ENCODE measurements around the gene PRPF8. TPM values are rescaled to one million over a fixed set of nuclear protein-coding genes. Genes with fewer than 3 reads are reported as not detected.
"Not testable (repeated sequence)": the region's sequence is repeated elsewhere in the genome, so short reads cannot be mapped to it uniquely, and the experiment has no call there.

PRPF8 gene
- total RNA-seq, 2 experiments from 2014 or later: 420 to 428 TPM

- CTCF ChIA-PET: interaction anchor here (1.5 kb wide), 1 partner anchor 54 kb away, joined by 3 read pairs; no protein-coding TSS in a partner anchor
- POLR2A ChIA-PET: interaction anchor here (0.7 kb wide), 1 partner anchor 155 kb away, joined by 3 read pairs; no protein-coding TSS in a partner anchor
These were observed 33.9 kb upstream of the PRPF8 start for GRCh38 chr17:1718362-1719165.

- CTCF ChIA-PET: interaction anchor here (0.8 to 1.5 kb wide), 9 partner anchors 10 to 528 kb away, joined by 3 to 8 read pairs (median 3); no protein-coding TSS in a partner anchor
- POLR2A ChIA-PET: interaction anchor here (0.6 to 1.4 kb wide), 5 partner anchors 8 to 682 kb away, joined by 3 to 7 read pairs (median 4); partner anchors contain the start of genes RILP and WDR81
These were observed 32.4 kb upstream of the PRPF8 start for GRCh38 chr17:1716912-1717695.

- ChIA-PET POLR2A (interaction anchor here (0.6 to 1.4 kb wide), 6 partner anchors 9 to 683 kb away, joined by 3 to 7 read pairs (median 4); partner anchors contain the start of genes RILP and WDR81), CTCF (interaction anchor here (0.8 to 1.5 kb wide), 10 partner anchors 10 to 529 kb away, joined by 3 to 8 read pairs (median 3); no protein-coding TSS in a partner anchor)
These were observed 31.6 kb upstream of the PRPF8 start for GRCh38 chr17:1716076-1716911.

GRCh38 chr17:1715803-1716075 is 31.1 kb upstream of the PRPF8 start:
- POLR2A ChIA-PET: interaction anchor here (1.0 kb wide), 1 partner anchor 338 kb away, joined by 5 read pairs; no protein-coding TSS in a partner anchor
- CTCF ChIA-PET: interaction anchor here (1.0 to 1.2 kb wide), 2 partner anchors 15 to 517 kb away, joined by 3 read pairs; no protein-coding TSS in a partner anchor

GRCh38 chr17:1714980-1715802 is 30.5 kb upstream of the PRPF8 start:
- ChIA-PET POLR2A (interaction anchor here (1.0 kb wide), 1 partner anchor 338 kb away, joined by 5 read pairs; no protein-coding TSS in a partner anchor), CTCF (interaction anchor here (1.0 kb wide), 1 partner anchor 517 kb away, joined by 3 read pairs; no protein-coding TSS in a partner anchor)

- CTCF ChIA-PET: no interaction called here
- POLR2A ChIA-PET: interaction anchor here (0.6 kb wide), 1 partner anchor 147 kb away, joined by 8 read pairs; no protein-coding TSS in a partner anchor
These were observed 29.8 kb upstream of the PRPF8 start for GRCh38 chr17:1714427-1714979.

GRCh38 chr17:1713878-1714426 is 29.3 kb upstream of the PRPF8 start:
- ChIA-PET POLR2A (interaction anchor here (0.6 kb wide), 1 partner anchor 146 kb away, joined by 8 read pairs; no protein-coding TSS in a partner anchor), CTCF (interaction anchor here (0.7 to 1.3 kb wide), 2 partner anchors 44 to 62 kb away, joined by 3 to 4 read pairs; no protein-coding TSS in a partner anchor)

GRCh38 chr17:1713160-1713877 is 28.7 kb upstream of the PRPF8 start:
- CTCF ChIA-PET: interaction anchor here (0.7 to 1.3 kb wide), 2 partner anchors 44 to 61 kb away, joined by 3 to 4 read pairs; no protein-coding TSS in a partner anchor
- POLR2A ChIA-PET: interaction anchor here (0.6 kb wide), 1 partner anchor 9 kb away, joined by 6 read pairs; no protein-coding TSS in a partner anchor

- CTCF ChIA-PET: no interaction called here
- POLR2A ChIA-PET: no interaction called here
These were observed 27.6 kb upstream of the PRPF8 start for GRCh38 chr17:1712271-1712670.

GRCh38 chr17:1711804-1712203 is 27.1 kb upstream of the PRPF8 start:
- ChIA-PET POLR2A (no interaction called here), CTCF (no interaction called here)

GRCh38 chr17:1710807-1711553 is 26.3 kb upstream of the PRPF8 start:
- POLR2A ChIA-PET: no interaction called here
- CTCF ChIA-PET: no interaction called here

- ChIA-PET POLR2A (no interaction called here), CTCF (no interaction called here)
These were observed 25.5 kb upstream of the PRPF8 start, which contains the start of gene TLCD2 for GRCh38 chr17:1709971-1710806. Gene TLCD2, minus strand, starts transcription at chr17:1710377. Its CDS starts 135 bp downstream, at chr17:1710242.

- ChIA-PET CTCF (no interaction called here), POLR2A (no interaction called here)
These were observed 24.8 kb upstream of the PRPF8 start for GRCh38 chr17:1709403-1709951.

GRCh38 chr17:1708791-1709346 is 24.2 kb upstream of the PRPF8 start:
- POLR2A ChIA-PET: not testable (repeated sequence)

GRCh38 chr17:1707107-1707506 is 22.4 kb upstream of the PRPF8 start:
- POLR2A ChIA-PET: no interaction called here

More at GRCh38 chr17:1708791-1709346, 24.2 kb upstream of the PRPF8 start:
- CTCF ChIA-PET: not testable (repeated sequence)

More at GRCh38 chr17:1707107-1707506, 22.4 kb upstream of the PRPF8 start:
- CTCF ChIA-PET: interaction anchor here (0.6 kb wide), 1 partner anchor 50 kb away, joined by 3 read pairs; no protein-coding TSS in a partner anchor

Measured in activated CD8-positive, alpha-beta memory T cell treated with anti-CD3 and anti-CD28 coated beads for 36 hours (primary cell).